ENCODE measurements around the gene PTPRD. TPM values are rescaled to one million over a fixed set of nuclear protein-coding genes. Genes with fewer than 3 reads are reported as not detected.

PTPRD gene
- total RNA-seq, 1 donor from 2014 or later: 136 TPM

DNA sequence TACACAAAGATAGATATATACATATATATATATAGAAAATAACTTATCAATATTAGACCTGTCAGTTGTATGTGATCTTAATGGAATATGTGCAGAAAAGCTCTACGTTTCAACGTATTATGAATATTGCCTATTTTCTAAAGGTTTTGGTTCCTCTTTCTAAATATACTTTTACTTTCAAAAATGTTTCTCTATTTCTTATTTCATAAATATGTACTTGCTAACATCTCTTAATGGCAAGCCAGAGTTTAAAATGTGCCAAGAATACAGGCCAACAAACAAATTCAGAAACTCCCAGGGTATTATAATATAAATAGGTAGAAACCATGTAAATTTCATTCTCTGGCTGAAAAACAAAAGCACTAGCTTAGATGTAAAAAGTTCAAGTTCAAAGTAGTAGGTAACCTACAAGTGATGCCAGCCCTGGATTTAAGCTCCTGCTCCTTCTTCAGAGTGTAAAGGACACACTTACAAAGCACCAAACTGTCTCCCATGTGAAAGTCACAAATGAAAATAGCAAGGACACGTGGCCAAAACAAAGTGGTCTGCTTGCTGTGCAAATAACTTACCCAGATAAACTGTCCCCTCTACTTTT, 2128.1 kb downstream of the PTPRD start:
- Mint-ChIP-seq H3K27me3 (ENCODE audit: insufficient read depth, low read depth) (no peaks in the 10 kb centered on the region), H3K9me3 (no peaks in the 10 kb centered on the region), H3K4me1 (peaks cover 5% of the 10 kb centered on the region), H3K4me3 (no peak overlapping the region), H3K27ac (no peak overlapping the region), H3K36me3 (peaks cover 43% of the 10 kb centered on the region)
- H3K4me3 ChIP-seq: no peak overlapping the region
- no peaks in the 10 kb centered on the region for H3K9me3 ChIP-seq (ENCODE audit: low read depth)
- no peaks in the 10 kb centered on the region for H3K79me2 ChIP-seq (ENCODE audit: low read depth)
- H3K4me1 ChIP-seq: no peaks in the 10 kb centered on the region
- no peak overlapping the region for H3K4me2 ChIP-seq
- H2AFZ ChIP-seq (replicated peaks): no peak overlapping the region
- H3K9ac ChIP-seq: no peak overlapping the region
- no peak for DNase-seq (ENCODE audit: low spot score)
- no peaks in the 10 kb centered on the region for H3K36me3 ChIP-seq
- no peaks in the 10 kb centered on the region for H4K20me1 ChIP-seq (ENCODE audit: low read depth)
- no peak overlapping the region for H3K27ac ChIP-seq
- no peaks in the 10 kb centered on the region for H3F3A ChIP-seq (ENCODE audit: low read depth)
- no peaks in the 10 kb centered on the region for H3K27me3 ChIP-seq
- TF ChIP-seq EZH2phosphoT487 (IDR thresholded peaks at IDR 0.05): no peak
- TF ChIP-seq EZH2 (IDR thresholded peaks at IDR 0.05): no peak
- TF ChIP-seq CTCF (IDR thresholded peaks at IDR 0.05): no peak

DNA sequence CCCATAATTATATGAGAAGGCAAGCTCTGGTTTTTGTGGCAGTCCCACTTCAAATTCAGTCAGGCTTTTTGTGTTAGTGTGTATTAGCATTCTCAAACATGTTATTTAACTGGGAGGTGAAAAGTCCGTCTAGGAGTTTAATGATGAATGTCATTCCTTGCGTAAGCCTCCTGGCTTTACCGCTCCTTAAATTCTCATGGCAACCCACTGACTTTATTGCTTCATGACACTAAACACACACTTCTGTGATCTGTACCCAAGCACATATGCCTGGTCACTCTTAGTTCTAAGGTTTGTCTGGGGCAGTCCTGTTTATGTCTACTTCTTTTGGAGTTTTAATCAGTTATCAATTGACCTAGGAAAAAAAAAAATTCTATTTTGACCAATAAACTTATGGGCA, 2135.4 kb downstream of the PTPRD start:
- Histone ChIP-seq H3K4me2 (no peak overlapping the region), H2AFZ (replicated peaks) (no peak overlapping the region), H3K27ac (no peak overlapping the region), H3K4me1 (peaks cover 5% of the 10 kb centered on the region), H3K27me3 (no peaks in the 10 kb centered on the region), H3K36me3 (no peaks in the 10 kb centered on the region), H3F3A (ENCODE audit: low read depth) (no peaks in the 10 kb centered on the region), H3K4me3 (no peak overlapping the region), H3K79me2 (ENCODE audit: low read depth) (no peaks in the 10 kb centered on the region), H3K9me3 (ENCODE audit: low read depth) (no peaks in the 10 kb centered on the region), H4K20me1 (ENCODE audit: low read depth) (no peaks in the 10 kb centered on the region), H3K9ac (no peak overlapping the region)
- peaks cover 3% of the 10 kb centered on the region for H3K9me3 Mint-ChIP-seq
- no peak overlapping the region for H3K4me3 Mint-ChIP-seq
- H3K36me3 Mint-ChIP-seq: peaks cover 22% of the 10 kb centered on the region
- no peak for TF ChIP-seq CTCF (IDR thresholded peaks at IDR 0.05)
- TF ChIP-seq EZH2 (IDR thresholded peaks at IDR 0.05): no peak
- no peak for TF ChIP-seq EZH2phosphoT487 (IDR thresholded peaks at IDR 0.05)
- H3K27ac Mint-ChIP-seq: no peak overlapping the region
- H3K4me1 Mint-ChIP-seq: peaks cover 3% of the 10 kb centered on the region
- no peak for DNase-seq (ENCODE audit: low spot score)
- no peaks in the 10 kb centered on the region for H3K27me3 Mint-ChIP-seq (ENCODE audit: insufficient read depth, low read depth)

DNA sequence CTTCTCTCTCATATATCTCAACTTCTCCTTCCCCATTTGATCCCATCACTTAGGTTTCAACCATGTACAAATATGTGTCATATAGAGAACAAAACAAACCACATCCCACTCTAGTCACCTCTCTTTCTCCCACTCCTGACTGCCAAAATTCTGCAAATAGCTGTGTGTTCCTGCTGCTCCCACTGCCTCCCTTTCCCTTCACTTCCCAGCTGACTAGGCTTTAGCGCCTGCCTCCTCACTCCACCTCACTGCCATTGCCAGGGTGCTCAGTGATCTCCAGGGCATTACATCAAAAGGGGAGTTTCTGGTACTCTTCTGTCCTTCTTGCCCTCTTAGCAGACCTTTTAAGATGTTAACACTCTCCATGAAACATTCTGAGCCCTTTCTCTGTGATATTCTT, 2137.9 kb downstream of the PTPRD start:
- no peaks in the 10 kb centered on the region for H3K9me3 ChIP-seq (ENCODE audit: low read depth)
- H2AFZ ChIP-seq (replicated peaks): no peak overlapping the region
- no peaks in the 10 kb centered on the region for H4K20me1 ChIP-seq (ENCODE audit: low read depth)
- no peaks in the 10 kb centered on the region for H3K79me2 ChIP-seq (ENCODE audit: low read depth)
- Mint-ChIP-seq H3K9me3 (peaks cover 3% of the 10 kb centered on the region), H3K36me3 (peaks cover 19% of the 10 kb centered on the region), H3K4me1 (peaks cover 12% of the 10 kb centered on the region), H3K27ac (no peak overlapping the region), H3K27me3 (ENCODE audit: insufficient read depth, low read depth) (no peaks in the 10 kb centered on the region), H3K4me3 (no peak overlapping the region)
- no peak overlapping the region for H3K9ac ChIP-seq
- no peak overlapping the region for H3K27ac ChIP-seq
- H3K36me3 ChIP-seq: peaks cover 4% of the 10 kb centered on the region
- no peak overlapping the region for H3K4me3 ChIP-seq
- no peak for DNase-seq (ENCODE audit: low spot score)
- H3K4me2 ChIP-seq: no peak overlapping the region
- TF ChIP-seq EZH2 (IDR thresholded peaks at IDR 0.05) (no peak), CTCF (IDR thresholded peaks at IDR 0.05) (no peak), EZH2phosphoT487 (IDR thresholded peaks at IDR 0.05) (no peak)
- peaks cover 9% of the 10 kb centered on the region for H3K4me1 ChIP-seq
- H3K27me3 ChIP-seq: no peaks in the 10 kb centered on the region
- H3F3A ChIP-seq (ENCODE audit: low read depth): no peaks in the 10 kb centered on the region

Measured in neural progenitor cell (in vitro differentiated cells).